ENCODE results near the gene R3HCC1L. TPM values are rescaled to one million over a fixed set of nuclear protein-coding genes. Genes with fewer than 3 reads are reported as not detected.

R3HCC1L gene
- total RNA-seq, 1 experiment from 2014 or later = 16.2 TPM

DNA sequence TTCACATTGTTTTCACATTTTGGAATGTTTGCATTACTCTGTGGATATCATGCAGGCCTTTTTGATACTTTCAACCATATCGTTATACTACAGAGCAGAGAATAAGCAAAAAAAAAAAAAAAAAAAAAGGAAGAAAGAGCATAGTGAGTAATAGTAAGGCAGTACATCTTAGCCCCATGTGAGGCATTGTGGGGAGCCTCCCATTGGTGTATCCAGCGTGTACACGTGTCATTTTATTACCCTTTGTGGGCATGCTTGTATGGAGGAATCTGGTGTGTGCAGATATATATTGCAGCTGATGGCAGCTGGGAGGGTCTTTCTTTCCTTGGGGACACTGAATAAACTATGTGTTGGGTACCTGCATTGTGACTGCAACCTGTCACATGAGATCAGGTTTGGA is 19.6 kb downstream of the R3HCC1L start:
- BruUV-seq (replicated peaks) = no TSS peak
- intact Hi-C loops (cut with micrococcal nuclease; ENCODE audit: unreplicated experiment) = no loop called here
- Histone ChIP-seq H3K27me3 (replicated peaks; ENCODE audit: insufficient read depth, low read depth, low read length, poor library complexity) (no peaks in the 10 kb centered on the region), H3K9me3 (ENCODE audit: low read depth, low read length, poor library complexity, severe bottlenecking) (peaks cover 4% of the 10 kb centered on the region), H3K36me3 (ENCODE audit: insufficient read depth, low read length, poor library complexity, severe bottlenecking) (no peaks in the 10 kb centered on the region), H3K4me1 (ENCODE audit: insufficient read depth, low read length, poor library complexity, severe bottlenecking) (no peaks in the 10 kb centered on the region), H3K4me3 (ENCODE audit: low read depth, low read length, poor library complexity, severe bottlenecking) (no peak overlapping the region), H3K27ac (ENCODE audit: low read depth, low read length, poor library complexity, severe bottlenecking) (no peak overlapping the region)
- DNase-seq (ENCODE audit: low spot score) = no peak
- CTCF ChIA-PET = no interaction called here
- TF ChIP-seq, protein P1, sequence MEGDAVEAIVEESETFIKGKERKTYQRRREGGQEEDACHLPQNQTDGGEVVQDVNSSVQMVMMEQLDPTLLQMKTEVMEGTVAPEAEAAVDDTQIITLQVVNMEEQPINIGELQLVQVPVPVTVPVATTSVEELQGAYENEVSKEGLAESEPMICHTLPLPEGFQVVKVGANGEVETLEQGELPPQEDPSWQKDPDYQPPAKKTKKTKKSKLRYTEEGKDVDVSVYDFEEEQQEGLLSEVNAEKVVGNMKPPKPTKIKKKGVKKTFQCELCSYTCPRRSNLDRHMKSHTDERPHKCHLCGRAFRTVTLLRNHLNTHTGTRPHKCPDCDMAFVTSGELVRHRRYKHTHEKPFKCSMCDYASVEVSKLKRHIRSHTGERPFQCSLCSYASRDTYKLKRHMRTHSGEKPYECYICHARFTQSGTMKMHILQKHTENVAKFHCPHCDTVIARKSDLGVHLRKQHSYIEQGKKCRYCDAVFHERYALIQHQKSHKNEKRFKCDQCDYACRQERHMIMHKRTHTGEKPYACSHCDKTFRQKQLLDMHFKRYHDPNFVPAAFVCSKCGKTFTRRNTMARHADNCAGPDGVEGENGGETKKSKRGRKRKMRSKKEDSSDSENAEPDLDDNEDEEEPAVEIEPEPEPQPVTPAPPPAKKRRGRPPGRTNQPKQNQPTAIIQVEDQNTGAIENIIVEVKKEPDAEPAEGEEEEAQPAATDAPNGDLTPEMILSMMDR (conservative IDR thresholded peaks at IDR 0.05; ENCODE audit: low read depth, low read length) = no peak
- no peak for TF ChIP-seq EZH2 (IDR thresholded peaks at IDR 0.05; ENCODE audit: borderline replicate concordance, low read depth, low read length, poor library complexity, severe bottlenecking)
- POLR2A ChIA-PET (ENCODE audit: low non-redundant PET) = no interaction called here

GRCh38 chr10:98158576-98158975 is 24.1 kb downstream of the R3HCC1L start:
- intact Hi-C loops (cut with micrococcal nuclease; ENCODE audit: unreplicated experiment) = no loop called here
- H3K4me3 ChIP-seq (ENCODE audit: low read depth, low read length, poor library complexity, severe bottlenecking) = no peak overlapping the region
- no peaks in the 10 kb centered on the region for H3K4me1 ChIP-seq (ENCODE audit: insufficient read depth, low read length, poor library complexity, severe bottlenecking)
- no peaks in the 10 kb centered on the region for H3K36me3 ChIP-seq (ENCODE audit: insufficient read depth, low read length, poor library complexity, severe bottlenecking)
- BruUV-seq (replicated peaks) = no TSS peak
- H3K27ac ChIP-seq (ENCODE audit: low read depth, low read length, poor library complexity, severe bottlenecking) = no peak overlapping the region
- no peak for DNase-seq (ENCODE audit: low spot score)
- ChIA-PET POLR2A (ENCODE audit: low non-redundant PET) (no interaction called here), CTCF (no interaction called here)
- TF ChIP-seq, protein P1 (conservative IDR thresholded peaks at IDR 0.05; ENCODE audit: low read depth, low read length) = no peak
- TF ChIP-seq EZH2 (IDR thresholded peaks at IDR 0.05; ENCODE audit: borderline replicate concordance, low read depth, low read length, poor library complexity, severe bottlenecking) = no peak
- no peaks in the 10 kb centered on the region for H3K9me3 ChIP-seq (ENCODE audit: low read depth, low read length, poor library complexity, severe bottlenecking)
- H3K27me3 ChIP-seq (replicated peaks; ENCODE audit: insufficient read depth, low read depth, low read length, poor library complexity) = no peaks in the 10 kb centered on the region

GRCh38 chr10:98163941-98164340 is 29.5 kb downstream of the R3HCC1L start:
- POLR2A ChIA-PET (ENCODE audit: low non-redundant PET) = no interaction called here
- no peaks in the 10 kb centered on the region for H3K27me3 ChIP-seq (replicated peaks; ENCODE audit: insufficient read depth, low read depth, low read length, poor library complexity)
- no peak for DNase-seq (ENCODE audit: low spot score)
- intact Hi-C loops (cut with micrococcal nuclease; ENCODE audit: unreplicated experiment) = no loop called here
- H3K4me3 ChIP-seq (ENCODE audit: low read depth, low read length, poor library complexity, severe bottlenecking) = no peak overlapping the region
- no peaks in the 10 kb centered on the region for H3K4me1 ChIP-seq (ENCODE audit: insufficient read depth, low read length, poor library complexity, severe bottlenecking)
- BruUV-seq (replicated peaks) = no TSS peak
- TF ChIP-seq, protein P1 (conservative IDR thresholded peaks at IDR 0.05; ENCODE audit: low read depth, low read length) = no peak
- TF ChIP-seq EZH2 (IDR thresholded peaks at IDR 0.05; ENCODE audit: borderline replicate concordance, low read depth, low read length, poor library complexity, severe bottlenecking) = no peak
- CTCF ChIA-PET = no interaction called here
- H3K36me3 ChIP-seq (ENCODE audit: insufficient read depth, low read length, poor library complexity, severe bottlenecking) = no peaks in the 10 kb centered on the region
- no peak overlapping the region for H3K27ac ChIP-seq (ENCODE audit: low read depth, low read length, poor library complexity, severe bottlenecking)
- H3K9me3 ChIP-seq (ENCODE audit: low read depth, low read length, poor library complexity, severe bottlenecking) = no peaks in the 10 kb centered on the region

All from A673 (cell line).